Panc1 (cell line): Measurements from ENCODE around the gene SAMD4A. TPM values are rescaled to one million over a fixed set of nuclear protein-coding genes. Genes with fewer than 3 reads are reported as not detected.

Experiments used
- ATAC-seq: fragments of 200-7000 bp; cut with Tn5 transposase; 2 replicates; pipeline ENCODE4 v1.9.1; 2020; ENCODE audit warnings: mild to moderate bottlenecking, moderate library complexity
- BruUV-seq: library from RNA; stranded (reverse); fragments of 400-500 nt; replicated peaks from 2 replicates; lab custom pipeline; 2021; lab: Mats Ljungman, UMichigan
- CTCF ChIA-PET: fragments of 300-600 bp; sonication (Branson Sonifier 250); formaldehyde crosslinking; loops from one replicate; lab custom pipeline; 2022; ENCODE audit warnings: antibody characterized with exemption; lab: Charles Lee
- POLR2A ChIA-PET: fragments of 300-600 bp; sonication (Branson Sonifier 250); formaldehyde crosslinking; loops from one replicate; lab custom pipeline; 2022; ENCODE audit warnings: antibody characterized with exemption; lab: Charles Lee
- DNase-seq: peaks from one replicate; pipeline ENCODE4 v3.0.0-alpha.2; 2010; ENCODE audit warnings: low read depth, low spot score
- H3K27ac ChIP-seq: 2 replicates; pipeline ENCODE4 v1.5.1; 2011; ENCODE audit warnings: mild to moderate bottlenecking, low read length, inconsistent platforms
- H3K27me3 ChIP-seq: fragments of 200-500 bp; sonication (Bioruptor generic); 2 replicates; pipeline ENCODE4 v1.6.0; 2014; ENCODE audit warnings: low read length, inconsistent platforms; ENCODE audit not compliant: control insufficient read depth, insufficient read depth
- H3K36me3 ChIP-seq: fragments of 200-500 bp; sonication (Bioruptor generic); 2 replicates; pipeline ENCODE4 v1.5.1; 2014; ENCODE audit warnings: inconsistent platforms, mild to moderate bottlenecking, low read length, moderate library complexity; ENCODE audit not compliant: control insufficient read depth, insufficient read depth
- H3K4me1 ChIP-seq: 2 replicates; pipeline ENCODE4 v1.5.1; 2011; ENCODE audit warnings: inconsistent platforms, mild to moderate bottlenecking, low read length, moderate library complexity; ENCODE audit not compliant: control insufficient read depth, insufficient read depth
- H3K4me3 ChIP-seq, 2 experiments: 2 replicates each; pipeline ENCODE4 v1.5.1; 2011 to 2012; ENCODE audit warnings: low read depth in 2 of 2, low read length in 2 of 2, mild to moderate bottlenecking in 2 of 2, inconsistent platforms in 1 of 2, moderate library complexity in 1 of 2
- H3K9me3 ChIP-seq: fragments of 200-500 bp; sonication (Bioruptor generic); 2 replicates; pipeline ENCODE4 v1.5.1; 2014; ENCODE audit warnings: low read depth, mild to moderate bottlenecking, inconsistent platforms, low read length, moderate library complexity; ENCODE audit not compliant: control insufficient read depth, insufficient read depth
- CTCF ChIP-seq: fragments of 450-650 bp; IDR thresholded peaks from 2 replicates; pipeline ENCODE4 v1.5.1; 2017; ENCODE audit warnings: mild to moderate bottlenecking
- POLR2AphosphoS5 ChIP-seq: IDR thresholded peaks from 2 replicates; pipeline ENCODE4 v1.6.1; 2012; ENCODE audit warnings: mild to moderate bottlenecking, low read depth, low read length, moderate library complexity
- REST ChIP-seq, 2 experiments: IDR thresholded peaks; 2 replicates each; pipeline ENCODE4 v1.6.1; 2011 to 2012; ENCODE audit warnings: low read depth in 2 of 2, control low read depth in 1 of 2, low read length in 1 of 2, mild to moderate bottlenecking in 1 of 2, moderate library complexity in 1 of 2; ENCODE audit not compliant: insufficient read depth in 1 of 2
- SIN3A ChIP-seq: IDR thresholded peaks from 2 replicates; pipeline ENCODE4 v1.6.1; 2012; ENCODE audit warnings: low read depth, mild to moderate bottlenecking, low read length, moderate library complexity, borderline replicate concordance; ENCODE audit not compliant: insufficient read depth
- TCF7L2 ChIP-seq: IDR thresholded peaks from 2 replicates; pipeline ENCODE4 v1.6.1; 2011; ENCODE audit warnings: mild to moderate bottlenecking, low read depth, low read length, inconsistent platforms
- in situ Hi-C: cut with HindIII; loops from 2 replicates; pipeline ENCODE4 v1.10.0; 2016; ENCODE audit warnings: low sequenced_read_pairs, low pct_unique_long_range_greater_than_20kb
- intact Hi-C: fragments of 100-400 bp; cut with micrococcal nuclease; formaldehyde crosslinking; loops from one replicate; pipeline ENCODE4 v1.10.0; 2022; ENCODE audit not compliant: unreplicated experiment
- total RNA-seq: library from RNA; stranded (reverse); gene quantifications from one replicate; pipeline ENCODE4 v1.2.1, GENCODE V29; 2021; ENCODE audit not compliant: unreplicated experiment

SAMD4A gene
- total RNA-seq, 1 experiment from 2014 or later: 15.2 TPM

- ChIA-PET CTCF (no interaction called here), POLR2A (interaction anchor here (0.6 kb wide), 1 partner anchor 113 kb away, joined by 3 read pairs; no protein-coding TSS in a partner anchor)
- intact Hi-C loops: no loop called here
These were observed 5.4 kb downstream of the SAMD4A start for GRCh38 chr14:54572316-54572715.

GRCh38 chr14:54574528-54574927 lies 7.6 kb downstream of the SAMD4A start:
- BruUV-seq: no TSS peak
- H3K36me3 ChIP-seq: no peaks in the 10 kb centered on the region
- ATAC-seq (no peak), DNase-seq (no peak)
- TF ChIP-seq CTCF: no peak
- intact Hi-C loops (no loop called here), in situ Hi-C loops (no loop called here)
- H3K4me3 ChIP-seq: no peak overlapping the region
- ChIA-PET CTCF (no interaction called here), POLR2A (no interaction called here)
- H3K9me3 ChIP-seq: no peaks in the 10 kb centered on the region; the same call in 1 of the 2 replicates
- no peak overlapping the region for H3K27ac ChIP-seq
- no peaks in the 10 kb centered on the region for H3K27me3 ChIP-seq
- peaks cover 12% of the 10 kb centered on the region for H3K4me1 ChIP-seq

More at GRCh38 chr14:54572316-54572715, 5.4 kb downstream of the SAMD4A start:
- in situ Hi-C loops: no loop called here
- H3K4me3 ChIP-seq: no peak overlapping the region
- no TSS peak for BruUV-seq
- H3K27me3 ChIP-seq: no peaks in the 10 kb centered on the region
- no peak overlapping the region for H3K27ac ChIP-seq
- no peaks in the 10 kb centered on the region for H3K36me3 ChIP-seq
- no peak for TF ChIP-seq POLR2AphosphoS5
- no peak for TF ChIP-seq REST (IDR thresholded peaks at IDR 0.05; ENCODE audit: insufficient read depth in 1 of 2, low read depth in 2 of 2, low read length in 1 of 2)
- TF ChIP-seq SIN3A: no peak
- peak; percentile 59 for TF ChIP-seq CTCF
- TF ChIP-seq TCF7L2: no peak
- DNase-seq (no peak), ATAC-seq (no peak)
- H3K9me3 ChIP-seq: no peaks in the 10 kb centered on the region; the same call in 1 of the 2 replicates
- H3K4me1 ChIP-seq: peaks cover 16% of the 10 kb centered on the region
